Activated CD4-positive, alpha-beta T cell treated with anti-CD3 and anti-CD28 coated beads for 1 hour (primary cell): ENCODE data around the gene VPREB1.
A peak's percentile ranks its signal among the peaks of the same experiment; 100 is the strongest.
"Not testable (repeated sequence)": the region's sequence is repeated elsewhere in the genome, so short reads cannot be mapped to it uniquely, and the experiment has no call there.

Experiments used
- DNase-seq: peaks from one replicate; pipeline ENCODE4 v3.0.0-alpha.2; 2020

The VPREB1 gene, protein sequence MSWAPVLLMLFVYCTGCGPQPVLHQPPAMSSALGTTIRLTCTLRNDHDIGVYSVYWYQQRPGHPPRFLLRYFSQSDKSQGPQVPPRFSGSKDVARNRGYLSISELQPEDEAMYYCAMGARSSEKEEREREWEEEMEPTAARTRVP

DNA sequence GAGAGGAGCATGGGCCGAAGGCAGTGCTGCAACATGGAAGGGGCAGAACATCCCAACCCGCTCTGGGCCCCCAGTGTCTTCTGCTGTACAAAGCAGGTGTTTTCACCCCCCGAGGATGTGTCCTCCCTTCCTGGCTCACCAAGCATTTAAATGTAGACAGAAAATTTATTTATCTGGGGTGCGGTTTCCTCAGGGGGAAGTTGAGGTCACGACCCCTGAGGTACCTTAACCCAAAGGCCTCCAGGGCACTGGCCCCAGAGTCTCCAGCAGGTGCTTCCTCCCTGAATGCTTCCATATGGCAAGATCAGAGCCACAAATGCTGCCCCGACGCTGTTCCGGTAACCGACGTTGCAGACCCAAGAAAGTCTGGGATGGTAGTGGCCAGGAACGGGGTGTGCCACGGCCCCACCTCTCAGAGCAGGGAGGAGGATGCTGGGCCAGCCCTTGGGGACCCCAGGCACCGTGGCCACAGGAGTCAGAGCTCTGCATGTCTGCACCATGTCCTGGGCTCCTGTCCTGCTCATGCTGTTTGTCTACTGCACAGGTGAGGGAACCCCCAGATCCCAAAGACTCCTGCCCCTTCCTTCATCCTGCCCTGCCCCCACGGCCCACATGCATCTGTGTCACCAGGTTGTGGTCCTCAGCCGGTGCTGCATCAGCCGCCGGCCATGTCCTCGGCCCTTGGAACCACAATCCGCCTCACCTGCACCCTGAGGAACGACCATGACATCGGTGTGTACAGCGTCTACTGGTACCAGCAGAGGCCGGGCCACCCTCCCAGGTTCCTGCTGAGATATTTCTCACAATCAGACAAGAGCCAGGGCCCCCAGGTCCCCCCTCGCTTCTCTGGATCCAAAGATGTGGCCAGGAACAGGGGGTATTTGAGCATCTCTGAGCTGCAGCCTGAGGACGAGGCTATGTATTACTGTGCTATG, at the start of gene VPREB1:
VPREB1 (plus strand) TSS at position 471 of the 935 bp plus-strand sequence; CDS start at position 499, 28 bp downstream.
- no peak for DNase-seq

DNA sequence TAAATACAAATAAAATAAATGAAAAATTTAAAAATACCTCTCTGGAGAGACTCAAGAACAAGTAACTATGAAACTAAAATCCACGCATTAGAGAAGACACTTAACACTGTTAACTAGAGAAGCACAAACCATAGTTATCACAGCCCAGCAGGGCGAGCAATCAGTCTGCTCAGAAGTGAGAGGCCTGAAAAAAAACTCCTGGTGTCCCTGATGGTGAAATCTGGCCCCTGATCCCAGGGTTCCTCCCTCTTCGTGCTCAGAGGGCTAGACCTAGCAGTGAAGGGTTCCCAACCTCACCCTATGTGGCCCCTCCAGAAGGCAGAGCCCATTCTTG, 49.7 kb upstream of the VPREB1 start:
- no peak for DNase-seq

DNA sequence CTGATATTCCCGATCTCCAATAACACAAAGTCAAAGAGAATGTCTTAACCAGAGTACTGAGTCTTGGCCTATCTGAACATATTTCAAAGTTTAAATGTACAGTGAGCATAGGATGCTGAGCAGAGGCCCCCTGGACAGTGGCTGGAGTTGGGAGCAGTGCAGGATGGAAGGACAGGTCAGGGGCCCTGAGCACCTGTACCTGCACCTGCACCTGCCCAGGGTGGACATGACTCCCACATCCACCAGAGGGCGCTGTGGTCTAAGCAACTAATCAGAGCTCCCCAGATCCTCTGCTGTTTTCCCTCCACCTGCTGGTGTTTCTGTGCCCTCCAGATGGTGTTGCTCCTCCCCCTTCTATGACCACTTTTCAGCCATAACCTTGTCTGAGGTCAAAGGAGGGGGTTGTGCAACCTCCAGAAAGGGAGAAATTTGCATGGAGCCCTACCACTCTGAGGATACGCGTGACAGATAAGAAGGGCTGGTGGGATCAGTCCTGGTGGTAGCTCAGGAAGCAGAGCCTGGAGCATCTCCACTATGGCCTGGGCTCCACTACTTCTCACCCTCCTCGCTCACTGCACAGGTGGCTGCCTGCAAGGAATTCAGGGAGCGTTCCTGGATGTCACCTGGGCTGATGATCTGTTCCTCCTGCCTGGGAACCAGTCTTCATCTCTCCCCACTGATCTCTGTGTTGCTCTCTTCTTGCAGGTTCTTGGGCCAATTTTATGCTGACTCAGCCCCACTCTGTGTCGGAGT, 49.1 kb upstream of the VPREB1 start:
- DNase-seq, result peak; percentile 73

DNA sequence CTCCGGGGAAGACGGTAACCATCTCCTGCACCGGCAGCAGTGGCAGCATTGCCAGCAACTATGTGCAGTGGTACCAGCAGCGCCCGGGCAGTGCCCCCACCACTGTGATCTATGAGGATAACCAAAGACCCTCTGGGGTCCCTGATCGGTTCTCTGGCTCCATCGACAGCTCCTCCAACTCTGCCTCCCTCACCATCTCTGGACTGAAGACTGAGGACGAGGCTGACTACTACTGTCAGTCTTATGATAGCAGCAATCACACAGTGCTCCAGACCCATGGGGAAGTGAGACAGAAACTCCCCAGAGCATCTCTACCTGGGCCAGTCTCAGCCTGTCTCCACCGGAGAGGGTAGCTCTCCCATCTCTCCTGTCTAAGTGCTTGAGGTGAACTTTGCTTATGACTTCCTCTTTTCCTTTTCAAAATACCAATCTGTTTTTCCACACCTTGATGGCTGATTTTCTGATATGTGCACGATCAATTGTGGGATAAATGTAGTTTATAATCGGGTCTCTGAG, 48.5 kb upstream of the VPREB1 start:
- DNase-seq, result no peak

DNA sequence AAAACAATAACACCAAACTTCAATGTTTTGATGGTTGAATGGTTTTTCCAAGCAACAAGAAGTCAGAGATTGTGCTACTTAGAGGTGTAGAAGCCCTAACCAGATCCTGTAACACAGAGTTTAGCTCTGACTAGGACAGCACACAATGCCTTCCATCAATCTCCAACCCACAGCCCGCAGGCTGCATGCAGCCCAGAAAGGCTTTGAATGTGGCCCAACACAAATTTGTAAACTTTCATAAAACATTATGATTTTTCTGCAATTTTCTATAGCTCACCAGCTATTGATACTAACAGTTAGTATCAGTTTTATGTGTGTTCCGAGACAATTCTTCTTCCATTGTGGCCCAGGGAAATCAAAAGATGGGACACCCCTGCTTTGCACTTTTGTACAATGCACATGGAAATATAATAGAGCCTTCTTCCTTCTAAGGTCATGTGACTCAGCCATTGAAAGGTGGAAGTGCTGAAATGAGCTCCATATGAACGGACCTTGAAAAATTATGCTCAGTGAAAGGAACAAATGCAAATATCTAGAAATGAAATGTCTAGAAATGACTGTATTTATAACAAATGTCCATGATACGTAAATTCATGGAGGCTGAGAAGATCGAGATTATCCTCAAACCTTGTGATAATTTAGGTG, 47.6 kb upstream of the VPREB1 start:
- DNase-seq, result no peak

DNA sequence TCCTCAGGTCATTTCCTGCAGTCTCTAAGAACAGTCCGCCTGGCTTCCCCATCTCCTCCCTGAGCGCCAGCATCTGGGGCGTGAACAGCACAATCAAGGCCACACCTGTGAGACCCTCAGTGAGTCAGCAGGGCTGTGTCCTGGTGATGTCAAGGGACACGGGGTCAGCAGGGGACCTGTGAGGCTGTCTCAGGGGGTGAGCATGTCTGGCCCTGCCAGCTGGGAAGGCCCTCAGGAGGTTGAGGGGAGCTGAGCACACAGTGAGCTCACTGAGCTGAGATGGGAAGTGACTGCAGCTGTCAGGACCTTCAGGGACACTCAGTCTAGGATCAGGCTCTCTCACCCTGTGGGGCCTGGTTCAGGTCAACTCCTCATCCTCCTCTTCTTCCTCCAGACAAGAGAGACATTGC, 46.6 kb upstream of the VPREB1 start:
- DNase-seq, result no peak

DNA sequence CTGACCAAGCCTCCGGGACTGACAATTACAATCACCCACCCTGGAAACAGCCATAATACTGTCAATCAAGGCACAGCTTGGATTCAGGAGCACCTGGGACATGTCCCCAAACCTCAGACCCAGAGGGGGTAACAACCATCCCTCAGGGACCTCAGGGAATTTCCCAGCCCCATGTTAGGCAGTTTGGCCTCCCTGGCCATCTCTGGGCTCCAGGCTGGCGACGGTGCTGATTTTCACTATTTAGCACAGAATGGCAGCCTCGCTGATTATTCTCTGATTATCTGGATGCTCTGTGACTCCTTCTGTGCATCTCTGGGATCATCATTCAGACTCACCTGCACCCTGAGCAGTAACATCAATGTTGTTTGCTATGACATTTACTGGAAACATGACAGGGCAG, 45.8 kb upstream of the VPREB1 start:
- DNase-seq, result no peak

DNA sequence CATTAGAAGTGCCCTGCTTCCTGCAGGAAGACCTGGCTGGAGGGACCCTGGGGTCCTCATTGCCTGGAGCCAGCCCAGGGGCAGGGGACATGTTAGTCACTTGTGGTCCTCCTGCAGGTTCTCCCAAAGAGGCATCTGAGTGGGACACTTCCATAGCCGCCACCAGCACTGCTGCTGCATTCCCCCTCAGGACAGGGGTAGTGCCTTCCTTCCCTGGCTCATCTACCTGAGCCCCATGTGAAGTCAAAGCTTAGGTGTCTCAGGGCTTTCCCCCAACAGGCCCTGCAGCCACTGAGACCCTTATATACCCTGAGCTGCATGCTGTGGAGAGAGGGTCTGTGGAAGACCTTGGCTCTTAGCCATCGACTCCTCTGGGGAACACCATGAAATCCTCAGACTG, 45.0 kb upstream of the VPREB1 start:
- no peak for DNase-seq

DNA sequence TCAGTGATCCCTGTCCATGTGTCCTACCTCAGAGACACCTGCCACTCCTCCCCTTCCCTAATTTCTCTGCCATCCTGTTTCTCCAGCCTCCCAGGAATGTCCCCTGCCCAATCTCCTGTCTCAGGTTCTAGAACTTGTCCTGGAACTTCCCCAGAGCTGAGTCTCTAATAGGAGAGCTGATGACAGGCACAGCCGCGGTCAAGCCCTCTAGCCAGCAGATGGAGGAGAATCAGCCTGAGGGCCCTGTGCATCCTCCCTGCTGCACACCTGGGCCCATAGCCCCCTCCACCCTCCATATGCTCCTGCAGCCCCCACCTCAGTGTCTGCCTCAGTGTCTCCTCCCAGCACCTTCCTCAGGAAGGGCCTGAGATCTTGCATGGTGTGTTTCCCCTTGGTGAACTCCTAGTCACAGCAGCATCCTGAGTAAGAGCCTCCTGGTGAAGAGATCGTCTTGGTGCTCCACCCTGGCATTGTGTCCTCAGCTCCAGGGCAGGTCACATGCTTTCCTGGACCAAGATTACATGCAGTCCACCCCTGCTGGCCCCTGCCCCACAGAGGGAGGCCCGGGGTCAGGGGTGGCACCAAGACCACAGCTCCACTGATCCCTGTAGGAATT, 43.9 kb upstream of the VPREB1 start:
- DNase-seq, result no peak

DNA sequence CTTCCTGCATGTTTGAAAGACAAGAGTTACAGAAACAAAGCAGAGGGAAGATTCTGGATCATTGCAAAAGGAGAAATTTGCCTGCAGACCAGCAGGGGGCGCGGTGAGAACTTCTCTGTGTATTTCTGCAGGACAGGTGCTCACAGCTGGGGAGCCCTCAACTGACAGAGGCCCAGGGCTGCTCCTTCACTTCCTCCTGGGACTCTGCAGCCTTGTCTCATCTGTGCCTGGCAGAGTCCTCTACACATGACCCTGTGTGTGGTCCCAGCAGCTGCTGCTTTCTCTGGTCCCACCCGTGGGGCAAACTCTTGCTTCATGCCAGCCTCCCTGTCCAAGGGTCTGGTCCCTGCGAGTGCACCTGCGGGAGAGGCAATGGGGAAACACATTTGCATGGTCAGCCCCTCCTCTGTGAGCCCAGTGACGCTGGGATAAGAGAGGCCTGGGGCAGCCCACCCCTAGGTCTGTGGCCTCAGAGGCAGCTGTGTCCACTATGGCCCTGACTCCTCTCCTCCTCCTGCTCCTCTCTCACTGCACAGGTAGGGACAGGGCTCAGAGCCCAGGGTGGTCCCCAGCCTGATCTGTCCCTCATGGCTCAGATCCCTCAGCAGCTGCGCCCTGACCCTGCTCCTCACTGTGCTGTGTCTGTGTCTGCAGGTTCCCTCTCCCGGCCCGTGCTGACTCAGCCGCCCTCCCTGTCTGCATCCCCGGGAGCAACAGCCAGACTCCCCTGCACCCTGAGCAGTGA, 43.2 kb upstream of the VPREB1 start:
- DNase-seq, result no peak

DNA sequence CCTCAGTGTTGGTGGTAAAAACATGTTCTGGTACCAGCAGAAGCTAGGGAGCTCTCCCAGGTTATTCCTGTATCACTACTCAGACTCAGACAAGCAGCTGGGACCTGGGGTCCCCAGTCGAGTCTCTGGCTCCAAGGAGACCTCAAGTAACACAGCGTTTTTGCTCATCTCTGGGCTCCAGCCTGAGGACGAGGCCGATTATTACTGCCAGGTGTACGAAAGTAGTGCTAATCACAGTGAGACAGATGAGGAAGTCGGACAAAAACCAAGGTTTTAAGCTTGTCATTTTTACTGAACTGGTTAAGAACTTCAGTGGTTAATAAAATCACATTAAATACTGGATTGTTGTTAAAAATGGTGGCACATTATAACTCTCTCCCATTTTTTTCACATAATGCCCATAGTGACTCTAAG, 42.6 kb upstream of the VPREB1 start:
- no peak for DNase-seq

DNA sequence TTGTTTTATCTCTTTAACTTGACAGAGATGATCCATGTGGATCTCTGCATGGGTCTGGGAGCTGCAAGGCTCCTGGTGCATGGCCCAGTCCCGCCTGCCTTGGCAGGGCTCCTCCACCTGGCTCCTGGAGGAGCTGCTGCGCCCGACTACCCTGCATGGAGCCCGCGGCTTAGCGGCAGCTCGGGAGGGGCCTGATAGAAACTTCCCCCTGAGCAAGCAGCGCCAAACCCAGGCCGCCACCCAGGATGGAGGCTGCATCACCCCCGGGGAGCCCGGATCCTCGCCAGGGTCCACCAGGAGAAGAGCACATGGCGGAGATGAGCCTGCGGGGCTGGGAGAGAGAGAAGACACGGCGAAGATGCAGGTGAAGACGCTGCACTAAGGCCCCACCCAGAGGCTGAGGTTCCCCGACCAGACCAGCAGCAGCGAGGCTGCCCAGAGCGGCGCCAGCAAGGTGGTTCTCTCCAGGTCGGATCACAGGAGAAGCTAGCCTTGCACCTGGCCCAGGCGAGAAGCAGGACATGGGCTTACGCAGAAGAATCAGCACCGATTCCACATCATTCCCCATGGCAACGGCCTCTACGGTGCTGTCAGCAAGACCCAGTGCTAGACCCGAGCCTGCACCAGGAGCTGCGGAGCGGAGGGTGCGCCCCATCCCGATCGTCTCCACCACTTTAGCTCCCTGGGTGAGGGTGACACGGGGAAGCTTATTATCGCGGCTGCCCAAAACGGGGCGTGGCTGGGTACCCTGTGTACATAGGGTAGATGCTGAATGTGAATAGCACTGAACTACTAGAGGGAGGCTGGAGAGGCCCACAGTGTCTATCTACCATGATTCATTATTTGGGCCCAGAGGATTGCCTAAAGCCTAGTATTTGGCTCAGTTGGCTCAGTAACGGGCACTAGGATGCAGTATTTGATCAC, 41.3 kb upstream of the VPREB1 start:
- DNase-seq, result no peak

DNA sequence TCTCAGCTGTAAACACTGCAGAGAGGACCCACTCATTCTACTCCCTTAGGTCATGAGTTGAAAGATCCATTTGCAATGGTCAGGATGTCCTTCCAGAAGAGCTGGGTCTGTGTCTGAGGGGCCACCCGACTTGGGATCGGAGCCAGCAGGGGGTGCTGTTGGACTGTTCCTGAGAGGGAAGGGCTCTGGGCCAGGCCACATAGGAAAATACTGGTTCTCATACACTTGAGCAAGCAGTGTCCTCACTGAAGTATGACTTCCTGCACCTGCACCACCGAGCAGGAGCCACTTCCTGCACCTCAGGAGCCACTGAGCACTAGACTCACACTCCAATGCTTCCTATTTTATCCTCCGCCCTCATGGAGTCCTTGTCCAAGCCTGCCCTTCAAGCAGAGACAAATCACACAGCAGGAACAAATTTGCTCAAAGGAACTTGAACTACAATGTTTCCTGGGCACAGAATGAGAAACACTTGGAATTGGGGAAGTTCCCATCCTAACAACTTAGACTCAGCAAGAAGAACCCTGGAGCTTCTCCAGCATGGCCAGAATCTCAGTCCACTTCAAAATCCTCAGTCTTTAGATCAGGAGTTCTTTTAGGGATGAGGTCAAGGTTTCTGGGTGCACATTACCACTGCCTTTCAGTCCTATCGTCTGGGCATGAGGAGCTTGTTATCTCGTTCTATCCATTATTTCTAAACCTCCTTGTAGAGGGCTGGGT, 36.6 kb upstream of the VPREB1 start:
- peak; percentile 67 for DNase-seq

DNA sequence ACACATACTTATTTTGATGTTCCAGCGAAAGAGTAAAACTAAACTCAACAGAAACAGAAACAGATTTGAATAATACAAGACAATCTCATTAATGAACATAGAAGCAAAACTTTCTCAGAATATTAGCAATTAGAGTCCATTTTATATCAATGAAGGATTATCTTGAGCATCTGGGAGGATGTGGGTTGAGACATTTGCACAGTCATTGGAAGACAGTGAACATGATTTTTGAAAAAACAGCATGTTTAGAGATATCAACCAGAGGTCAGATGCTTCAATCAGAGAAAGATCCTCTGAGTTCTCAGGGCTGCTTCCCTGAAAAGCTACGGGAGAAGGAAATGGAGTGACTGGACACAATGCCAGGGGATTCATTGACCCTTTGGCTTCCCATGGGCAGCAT, 35.9 kb upstream of the VPREB1 start:
- no peak for DNase-seq

DNA sequence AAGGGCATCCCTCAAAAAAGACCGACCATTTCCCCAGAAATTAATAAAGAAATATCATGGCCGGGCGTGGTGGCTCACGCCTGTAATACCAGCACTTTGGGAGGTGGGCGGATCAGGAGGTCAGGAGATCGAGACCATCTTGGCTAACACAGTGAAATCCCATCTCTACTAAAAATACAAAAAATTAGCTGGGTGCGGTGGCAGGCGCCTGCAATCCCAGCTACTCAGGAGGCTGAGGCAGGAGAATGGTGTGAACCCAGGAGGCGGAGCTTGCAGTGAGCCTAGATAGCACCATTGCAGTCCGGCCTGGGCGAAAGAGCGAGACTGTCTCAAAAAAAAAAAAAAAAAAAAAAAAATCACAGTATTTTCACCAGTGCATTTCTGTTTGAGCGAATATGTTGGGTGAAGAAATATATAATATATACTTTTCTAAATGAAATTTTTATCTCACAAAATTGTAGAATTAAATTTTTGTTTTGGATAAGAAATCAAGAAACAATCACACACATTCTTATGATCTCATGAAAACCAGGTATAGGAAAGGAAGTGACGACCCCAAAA, 35.4 kb upstream of the VPREB1 start:
- DNase-seq, result not testable (repeated sequence)

DNA sequence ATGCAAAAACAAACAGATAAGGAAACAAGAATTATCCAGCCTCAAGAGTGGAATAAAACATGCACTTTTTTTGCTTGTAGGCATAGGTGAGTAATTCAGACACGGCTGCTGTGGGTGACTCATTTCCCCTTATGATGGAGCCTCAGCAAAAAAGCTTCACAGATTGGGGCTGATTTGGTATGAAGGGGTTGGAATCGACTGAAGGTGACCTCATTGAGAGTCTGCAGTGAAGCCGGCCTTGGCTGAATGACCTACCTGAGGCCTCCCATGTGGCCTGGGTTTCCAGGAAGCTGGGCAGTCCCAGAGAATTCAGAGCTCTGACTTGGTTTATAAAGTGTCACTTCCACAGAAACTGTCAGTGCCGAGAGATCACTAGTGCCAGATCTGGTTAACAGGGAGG, 34.2 kb upstream of the VPREB1 start:
- peak; percentile 21 for DNase-seq

DNA sequence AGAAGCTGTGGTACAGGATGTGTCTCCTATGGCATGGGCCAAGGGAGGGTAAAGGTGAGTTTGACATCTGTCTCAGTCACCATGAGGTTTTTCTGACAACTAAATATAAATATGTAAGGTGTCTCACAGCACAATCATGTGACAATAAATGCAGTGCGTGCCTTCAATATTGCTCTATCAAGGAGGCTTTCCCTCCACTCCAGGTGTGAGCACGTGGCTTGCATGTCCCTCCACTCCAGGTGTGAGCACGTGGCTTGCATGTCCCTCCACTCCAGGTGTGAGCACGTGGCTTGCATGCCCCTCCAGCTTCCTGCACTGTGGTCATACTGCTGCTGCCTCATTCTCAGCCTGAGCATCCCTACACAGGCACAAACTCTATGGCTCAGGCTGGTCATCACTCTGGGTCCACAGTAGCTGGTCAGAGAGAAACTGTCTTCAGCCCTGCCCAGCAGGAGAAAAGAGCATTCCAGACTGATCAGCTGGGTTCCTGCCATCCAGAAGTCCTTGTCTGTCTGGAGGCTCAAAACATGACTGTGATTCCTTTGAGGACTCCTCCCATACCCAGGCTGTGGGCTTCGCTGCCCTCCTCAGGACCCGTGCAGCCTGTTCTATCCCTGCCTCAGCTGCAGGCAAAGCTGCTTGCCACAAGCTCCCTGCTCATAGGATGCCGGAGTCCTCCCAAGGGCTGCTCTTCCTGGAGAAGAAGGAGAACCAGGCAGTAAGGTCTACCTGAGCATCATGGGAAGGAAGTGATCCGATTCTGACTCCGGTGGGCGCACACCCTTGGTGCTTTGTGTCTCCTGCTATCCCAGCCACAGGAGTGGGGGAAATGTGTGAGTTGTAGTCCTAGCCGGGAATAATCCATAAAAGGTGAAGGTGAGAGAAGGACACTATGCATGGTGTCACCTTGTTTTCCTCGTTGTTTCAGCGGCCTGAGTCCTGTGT, 33.4 kb upstream of the VPREB1 start:
- no peak for DNase-seq

DNA sequence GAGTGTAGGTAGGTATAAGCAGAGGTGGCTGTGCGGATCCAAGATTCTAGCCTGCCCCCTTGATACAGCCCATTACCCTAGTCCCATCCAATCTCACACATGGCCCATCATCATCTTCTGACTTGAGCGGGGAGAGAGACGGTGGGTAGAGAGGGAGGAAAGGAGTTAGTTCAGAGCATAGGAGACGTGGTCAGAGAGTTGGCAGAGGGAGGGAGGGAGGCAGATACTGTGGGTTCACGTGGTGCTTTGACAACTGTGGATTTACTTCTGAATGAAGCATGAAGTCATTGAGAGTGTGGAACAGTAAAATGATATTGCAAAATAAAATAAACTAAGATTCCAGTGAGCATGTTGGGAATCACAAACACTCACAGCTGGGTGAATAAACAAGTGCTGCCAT, 31.4 kb upstream of the VPREB1 start:
- DNase-seq, result no peak
